ENCODE data around the gene PSME4.

PSME4 gene

DNA sequence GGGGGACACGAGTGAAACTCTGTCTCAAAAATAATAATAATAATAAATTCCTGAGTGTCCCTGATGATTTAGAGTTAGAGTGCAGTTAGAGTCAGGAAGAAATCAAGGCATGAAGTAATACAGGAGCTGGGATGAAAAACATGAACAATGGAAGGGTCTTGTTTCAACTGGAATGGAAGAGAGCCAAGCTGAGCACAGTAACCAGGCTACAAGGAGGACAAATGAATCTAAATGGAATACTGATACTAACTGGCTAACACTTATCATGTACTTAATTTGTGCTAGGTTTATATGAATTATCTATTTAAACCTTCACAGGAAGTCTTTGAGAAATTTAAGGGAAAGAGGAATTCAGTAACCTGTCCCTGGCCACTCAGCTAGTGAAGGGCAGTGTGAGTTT is 38.8 kb upstream of the PSME4 start:
- Histone ChIP-seq H3K9me3 (no peaks in the 10 kb centered on the region), H3K4me3 (no peak overlapping the region), H3K4me1 (no peaks in the 10 kb centered on the region), H3K27ac (no peak overlapping the region), H3K27me3 (no peaks in the 10 kb centered on the region), H3K36me3 (no peaks in the 10 kb centered on the region)
- intact Hi-C loops (cut with DNase I; ENCODE audit: low total_unique reads), result no loop called here
- TF ChIP-seq, protein P1, sequence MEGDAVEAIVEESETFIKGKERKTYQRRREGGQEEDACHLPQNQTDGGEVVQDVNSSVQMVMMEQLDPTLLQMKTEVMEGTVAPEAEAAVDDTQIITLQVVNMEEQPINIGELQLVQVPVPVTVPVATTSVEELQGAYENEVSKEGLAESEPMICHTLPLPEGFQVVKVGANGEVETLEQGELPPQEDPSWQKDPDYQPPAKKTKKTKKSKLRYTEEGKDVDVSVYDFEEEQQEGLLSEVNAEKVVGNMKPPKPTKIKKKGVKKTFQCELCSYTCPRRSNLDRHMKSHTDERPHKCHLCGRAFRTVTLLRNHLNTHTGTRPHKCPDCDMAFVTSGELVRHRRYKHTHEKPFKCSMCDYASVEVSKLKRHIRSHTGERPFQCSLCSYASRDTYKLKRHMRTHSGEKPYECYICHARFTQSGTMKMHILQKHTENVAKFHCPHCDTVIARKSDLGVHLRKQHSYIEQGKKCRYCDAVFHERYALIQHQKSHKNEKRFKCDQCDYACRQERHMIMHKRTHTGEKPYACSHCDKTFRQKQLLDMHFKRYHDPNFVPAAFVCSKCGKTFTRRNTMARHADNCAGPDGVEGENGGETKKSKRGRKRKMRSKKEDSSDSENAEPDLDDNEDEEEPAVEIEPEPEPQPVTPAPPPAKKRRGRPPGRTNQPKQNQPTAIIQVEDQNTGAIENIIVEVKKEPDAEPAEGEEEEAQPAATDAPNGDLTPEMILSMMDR (IDR thresholded peaks at IDR 0.05), result no peak
- no peak for DNase-seq

DNA sequence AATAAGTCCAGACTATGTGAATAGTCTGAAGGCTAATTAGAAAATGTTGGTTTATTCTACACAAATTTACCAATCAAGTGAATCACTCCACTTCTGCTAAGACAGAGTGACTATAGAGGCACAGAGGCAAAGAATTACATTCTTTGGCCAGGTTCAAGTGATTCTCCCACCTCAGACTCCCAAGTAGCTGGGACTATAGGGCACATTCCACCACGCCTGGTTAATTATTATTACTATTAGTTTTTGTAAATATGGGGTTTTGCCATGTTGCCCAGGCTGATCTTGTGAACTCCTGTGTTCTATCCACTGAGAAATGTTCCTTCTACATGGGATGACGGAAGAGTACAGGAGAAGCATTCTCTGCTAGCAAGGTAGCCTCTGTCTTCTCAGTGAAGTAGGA is 37.6 kb upstream of the PSME4 start:
- no peaks in the 10 kb centered on the region for H3K4me1 ChIP-seq
- TF ChIP-seq, protein P1 (IDR thresholded peaks at IDR 0.05), result no peak
- DNase-seq, result no peak
- H3K27me3 ChIP-seq, result no peaks in the 10 kb centered on the region
- H3K36me3 ChIP-seq, result no peaks in the 10 kb centered on the region
- intact Hi-C loops (cut with DNase I; ENCODE audit: low total_unique reads), result no loop called here
- no peak overlapping the region for H3K4me3 ChIP-seq
- no peak overlapping the region for H3K27ac ChIP-seq
- no peaks in the 10 kb centered on the region for H3K9me3 ChIP-seq

DNA sequence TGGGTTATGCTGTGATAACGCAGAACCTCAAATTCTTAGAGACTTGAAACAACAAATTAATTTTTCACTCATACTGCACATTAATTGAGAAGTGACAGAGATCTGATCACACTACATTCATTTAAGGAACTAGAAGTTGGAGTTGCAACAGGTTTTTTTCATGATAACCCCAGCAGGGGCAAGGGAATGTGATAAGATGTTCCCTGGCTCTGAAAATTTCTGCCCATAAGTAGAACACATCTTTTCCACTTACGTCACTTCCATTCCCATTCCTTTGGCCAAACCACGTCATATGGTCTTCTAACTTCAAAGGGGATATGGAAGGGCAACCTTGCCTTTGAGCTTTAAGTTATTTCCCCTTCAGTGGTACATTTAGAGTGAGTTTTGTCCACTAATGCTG is 29.7 kb upstream of the PSME4 start:
- Histone ChIP-seq H3K36me3 (no peaks in the 10 kb centered on the region), H3K27me3 (no peaks in the 10 kb centered on the region), H3K9me3 (no peaks in the 10 kb centered on the region), H3K4me1 (no peaks in the 10 kb centered on the region), H3K27ac (no peak overlapping the region), H3K4me3 (no peak overlapping the region)
- intact Hi-C loops (cut with DNase I; ENCODE audit: low total_unique reads), result no loop called here
- no peak for DNase-seq
- TF ChIP-seq, protein P1 (IDR thresholded peaks at IDR 0.05), result no peak

DNA sequence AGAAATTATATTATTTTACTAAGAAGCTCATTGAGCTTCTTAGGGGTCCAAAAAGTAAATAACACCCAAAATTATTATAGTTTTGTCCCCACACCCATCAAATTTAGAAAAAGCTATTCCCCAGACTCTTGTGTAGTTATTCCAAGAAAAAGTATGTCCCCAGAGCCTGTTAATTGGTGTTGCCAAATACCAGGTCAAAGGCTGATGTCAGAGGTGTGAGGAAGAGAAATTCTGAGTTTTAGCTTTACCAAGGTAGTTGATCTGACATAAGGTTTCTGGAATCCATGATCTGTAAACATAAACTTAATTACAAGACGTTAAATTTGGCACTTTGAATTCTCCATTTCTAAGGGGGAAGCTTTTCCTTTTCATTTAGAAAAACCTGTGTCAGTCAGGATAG is 29.3 kb upstream of the PSME4 start:
- TF ChIP-seq, protein P1 (IDR thresholded peaks at IDR 0.05), result no peak
- intact Hi-C loops (cut with DNase I; ENCODE audit: low total_unique reads), result no loop called here
- Histone ChIP-seq H3K9me3 (no peaks in the 10 kb centered on the region), H3K4me1 (no peaks in the 10 kb centered on the region), H3K4me3 (no peak overlapping the region), H3K27ac (no peak overlapping the region), H3K27me3 (no peaks in the 10 kb centered on the region), H3K36me3 (no peaks in the 10 kb centered on the region)
- no peak for DNase-seq

DNA sequence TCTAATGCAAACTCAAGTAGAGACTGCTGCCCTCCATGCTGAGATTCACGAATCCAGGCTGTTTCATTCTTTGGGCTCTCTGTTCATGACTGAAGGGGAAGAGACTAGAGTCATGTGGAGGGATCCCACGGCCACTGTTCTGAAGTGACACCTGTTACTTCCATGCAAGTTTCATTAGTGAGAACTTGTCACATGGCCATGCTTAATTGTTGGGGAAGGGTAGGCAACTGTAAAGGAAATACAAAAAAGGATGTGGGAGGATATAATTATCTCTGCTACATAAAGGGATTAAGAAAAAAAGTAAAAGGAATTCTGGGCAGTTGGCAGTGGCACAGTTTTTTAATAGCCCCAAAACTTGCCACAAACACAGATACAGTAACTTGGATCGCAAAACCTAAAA is 28.0 kb upstream of the PSME4 start:
- TF ChIP-seq, protein P1 (IDR thresholded peaks at IDR 0.05), result no peak
- no peak for DNase-seq
- intact Hi-C loops (cut with DNase I; ENCODE audit: low total_unique reads), result no loop called here
- H3K27ac ChIP-seq, result no peak overlapping the region
- no peaks in the 10 kb centered on the region for H3K27me3 ChIP-seq
- no peaks in the 10 kb centered on the region for H3K36me3 ChIP-seq
- no peaks in the 10 kb centered on the region for H3K9me3 ChIP-seq
- H3K4me3 ChIP-seq, result no peak overlapping the region
- H3K4me1 ChIP-seq, result no peaks in the 10 kb centered on the region

All from tibial artery (tissue), 4 donors.